Activated CD4-positive, CD25-positive, alpha-beta regulatory T cell (primary cell): ENCODE data around the gene SPEN.
"Not testable (repeated sequence)": the region's sequence is repeated elsewhere in the genome, so short reads cannot be mapped to it uniquely, and the experiment has no call there.

Source experiments
- DNase-seq, 4 experiments: peaks; one replicate each; lab custom pipeline; 2025; lab: John Stamatoyannopoulos, UW

The SPEN gene

GRCh38 chr1:15856888-15857287, 9.4 kb downstream of the SPEN start:
- DNase-seq: no peak

GRCh38 chr1:15858069-15858670, 10.7 kb downstream of the SPEN start:
- no peak for DNase-seq

- DNase-seq: no peak
Measured at GRCh38 chr1:15858672-15859372, 11.3 kb downstream of the SPEN start.

GRCh38 chr1:15863156-15863901, 15.8 kb downstream of the SPEN start:
- no peak for DNase-seq

GRCh38 chr1:15866721-15867201, 19.3 kb downstream of the SPEN start:
- no peak for DNase-seq

GRCh38 chr1:15867288-15867687, 19.8 kb downstream of the SPEN start:
- DNase-seq: no peak

- no peak for DNase-seq
Measured at GRCh38 chr1:15869413-15869812, 21.9 kb downstream of the SPEN start.

GRCh38 chr1:15870421-15870820, 22.9 kb downstream of the SPEN start:
- DNase-seq: no peak

- DNase-seq: no peak
Measured at GRCh38 chr1:15874471-15874870, 27.0 kb downstream of the SPEN start.

- DNase-seq: no peak
Measured at GRCh38 chr1:15876357-15877055, 29.0 kb downstream of the SPEN start.

GRCh38 chr1:15881961-15882360, 34.5 kb downstream of the SPEN start:
- DNase-seq: no peak

GRCh38 chr1:15882665-15883064, 35.2 kb downstream of the SPEN start:
- no peak for DNase-seq

GRCh38 chr1:15883326-15883725, 35.8 kb downstream of the SPEN start:
- DNase-seq: no peak

- no peak for DNase-seq
Measured at GRCh38 chr1:15884477-15884876, 37.0 kb downstream of the SPEN start.

GRCh38 chr1:15885269-15885668, 37.8 kb downstream of the SPEN start:
- no peak for DNase-seq

- DNase-seq: peak in 1 of 4 experiments; percentile 9
Measured at GRCh38 chr1:15885701-15886610, 38.4 kb downstream of the SPEN start.

GRCh38 chr1:15886611-15887167, 39.2 kb downstream of the SPEN start:
- no peak for DNase-seq

- DNase-seq: not testable (repeated sequence)
Measured at GRCh38 chr1:15892857-15893599, 45.5 kb downstream of the SPEN start.

- DNase-seq: no peak
Measured at GRCh38 chr1:15895233-15895632, 47.7 kb downstream of the SPEN start.
